ENCODE data around the gene GBF1. TPM values are rescaled to one million over a fixed set of nuclear protein-coding genes. Genes with fewer than 3 reads are reported as not detected.

GBF1 gene
- polyA plus RNA-seq, 1 donor from 2014 or later, result 14.9 TPM

DNA sequence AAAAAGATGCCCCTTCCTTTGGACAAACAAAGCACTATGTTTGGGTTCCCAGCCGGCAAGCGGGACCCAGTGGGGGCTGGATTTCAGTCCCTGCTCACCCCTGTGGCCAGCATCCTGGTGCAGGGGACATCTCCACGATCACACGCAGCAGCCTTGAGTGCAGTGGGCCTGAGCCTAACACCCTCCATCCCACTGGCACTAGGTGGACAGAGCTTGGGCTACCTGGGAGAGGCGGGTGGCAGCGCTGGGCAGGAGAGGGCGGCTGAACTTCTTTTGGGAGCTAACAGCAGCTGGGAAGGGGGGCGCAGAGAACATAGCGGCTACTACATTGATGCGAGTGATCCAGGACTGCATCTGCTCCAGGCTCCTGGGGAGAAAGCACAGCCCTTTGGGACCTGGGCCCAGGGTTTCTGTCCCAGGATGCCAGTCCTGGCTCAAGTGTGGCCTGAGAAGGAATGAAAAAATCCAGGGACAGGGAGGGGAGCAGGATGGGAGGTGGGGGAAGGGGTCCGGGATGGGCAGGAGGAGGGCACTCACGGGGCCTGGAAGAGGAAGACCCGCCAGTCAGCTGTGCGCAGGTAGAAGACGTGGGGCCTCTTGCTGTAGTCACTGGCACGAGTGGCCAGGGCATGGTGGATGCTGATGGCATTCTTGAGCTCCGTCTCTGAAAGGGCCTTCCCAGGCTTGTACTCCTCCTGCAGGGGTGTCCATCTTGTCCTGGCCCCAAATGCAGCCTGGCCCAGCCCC is 159.2 kb downstream of the GBF1 start:
- no peaks in the 10 kb centered on the region for H3K79me2 ChIP-seq (replicated peaks; ENCODE audit: insufficient read depth, low read length)
- H3K4me3 ChIP-seq (ENCODE audit: low read length), result no peak overlapping the region
- TF ChIP-seq POLR2AphosphoS5 (IDR thresholded peaks at IDR 0.05) (no peak), MXI1 (conservative IDR thresholded peaks at IDR 0.05; ENCODE audit: poor library complexity, severe bottlenecking) (no peak), EP300 (conservative IDR thresholded peaks at IDR 0.05; ENCODE audit: poor library complexity, severe bottlenecking) (no peak), TAF1 (IDR thresholded peaks at IDR 0.05; ENCODE audit: low read depth) (no peak), SMC3 (conservative IDR thresholded peaks at IDR 0.05; ENCODE audit: poor library complexity) (no peak), RAD21 (conservative IDR thresholded peaks at IDR 0.05) (no peak), EZH2 (IDR thresholded peaks at IDR 0.05; ENCODE audit: borderline replicate concordance, insufficient read depth, low read length, poor library complexity, severe bottlenecking) (no peak)
- TF ChIP-seq, protein P1, sequence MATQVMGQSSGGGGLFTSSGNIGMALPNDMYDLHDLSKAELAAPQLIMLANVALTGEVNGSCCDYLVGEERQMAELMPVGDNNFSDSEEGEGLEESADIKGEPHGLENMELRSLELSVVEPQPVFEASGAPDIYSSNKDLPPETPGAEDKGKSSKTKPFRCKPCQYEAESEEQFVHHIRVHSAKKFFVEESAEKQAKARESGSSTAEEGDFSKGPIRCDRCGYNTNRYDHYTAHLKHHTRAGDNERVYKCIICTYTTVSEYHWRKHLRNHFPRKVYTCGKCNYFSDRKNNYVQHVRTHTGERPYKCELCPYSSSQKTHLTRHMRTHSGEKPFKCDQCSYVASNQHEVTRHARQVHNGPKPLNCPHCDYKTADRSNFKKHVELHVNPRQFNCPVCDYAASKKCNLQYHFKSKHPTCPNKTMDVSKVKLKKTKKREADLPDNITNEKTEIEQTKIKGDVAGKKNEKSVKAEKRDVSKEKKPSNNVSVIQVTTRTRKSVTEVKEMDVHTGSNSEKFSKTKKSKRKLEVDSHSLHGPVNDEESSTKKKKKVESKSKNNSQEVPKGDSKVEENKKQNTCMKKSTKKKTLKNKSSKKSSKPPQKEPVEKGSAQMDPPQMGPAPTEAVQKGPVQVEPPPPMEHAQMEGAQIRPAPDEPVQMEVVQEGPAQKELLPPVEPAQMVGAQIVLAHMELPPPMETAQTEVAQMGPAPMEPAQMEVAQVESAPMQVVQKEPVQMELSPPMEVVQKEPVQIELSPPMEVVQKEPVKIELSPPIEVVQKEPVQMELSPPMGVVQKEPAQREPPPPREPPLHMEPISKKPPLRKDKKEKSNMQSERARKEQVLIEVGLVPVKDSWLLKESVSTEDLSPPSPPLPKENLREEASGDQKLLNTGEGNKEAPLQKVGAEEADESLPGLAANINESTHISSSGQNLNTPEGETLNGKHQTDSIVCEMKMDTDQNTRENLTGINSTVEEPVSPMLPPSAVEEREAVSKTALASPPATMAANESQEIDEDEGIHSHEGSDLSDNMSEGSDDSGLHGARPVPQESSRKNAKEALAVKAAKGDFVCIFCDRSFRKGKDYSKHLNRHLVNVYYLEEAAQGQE (IDR thresholded peaks at IDR 0.05; ENCODE audit: borderline replicate concordance), result no peak
- TF ChIP-seq, protein P2, sequence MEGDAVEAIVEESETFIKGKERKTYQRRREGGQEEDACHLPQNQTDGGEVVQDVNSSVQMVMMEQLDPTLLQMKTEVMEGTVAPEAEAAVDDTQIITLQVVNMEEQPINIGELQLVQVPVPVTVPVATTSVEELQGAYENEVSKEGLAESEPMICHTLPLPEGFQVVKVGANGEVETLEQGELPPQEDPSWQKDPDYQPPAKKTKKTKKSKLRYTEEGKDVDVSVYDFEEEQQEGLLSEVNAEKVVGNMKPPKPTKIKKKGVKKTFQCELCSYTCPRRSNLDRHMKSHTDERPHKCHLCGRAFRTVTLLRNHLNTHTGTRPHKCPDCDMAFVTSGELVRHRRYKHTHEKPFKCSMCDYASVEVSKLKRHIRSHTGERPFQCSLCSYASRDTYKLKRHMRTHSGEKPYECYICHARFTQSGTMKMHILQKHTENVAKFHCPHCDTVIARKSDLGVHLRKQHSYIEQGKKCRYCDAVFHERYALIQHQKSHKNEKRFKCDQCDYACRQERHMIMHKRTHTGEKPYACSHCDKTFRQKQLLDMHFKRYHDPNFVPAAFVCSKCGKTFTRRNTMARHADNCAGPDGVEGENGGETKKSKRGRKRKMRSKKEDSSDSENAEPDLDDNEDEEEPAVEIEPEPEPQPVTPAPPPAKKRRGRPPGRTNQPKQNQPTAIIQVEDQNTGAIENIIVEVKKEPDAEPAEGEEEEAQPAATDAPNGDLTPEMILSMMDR (IDR thresholded peaks at IDR 0.05; ENCODE audit: poor library complexity, severe bottlenecking), result no peak
- H3K4me2 ChIP-seq (ENCODE audit: low read length), result no peak overlapping the region
- no peaks in the 10 kb centered on the region for H3K36me3 ChIP-seq (ENCODE audit: insufficient read depth, low read length)
- no peaks in the 10 kb centered on the region for H4K20me1 ChIP-seq (ENCODE audit: insufficient read depth)
- H3F3A ChIP-seq (ENCODE audit: insufficient read depth, low read length, poor library complexity, severe bottlenecking), result no peaks in the 10 kb centered on the region
- no peak overlapping the region for H3K9ac ChIP-seq (ENCODE audit: low read length)
- H3K27ac ChIP-seq (ENCODE audit: low read length), result no peak overlapping the region
- H3K9me3 ChIP-seq (ENCODE audit: low read length), result no peaks in the 10 kb centered on the region
- H2AFZ ChIP-seq (ENCODE audit: low read depth, low read length), result no peak overlapping the region
- peaks cover 7% of the 10 kb centered on the region for H3K27me3 ChIP-seq (ENCODE audit: insufficient read depth, low read depth, low read length)
- H3K9me2 ChIP-seq (ENCODE audit: insufficient read depth, low read length), result no peaks in the 10 kb centered on the region

DNA sequence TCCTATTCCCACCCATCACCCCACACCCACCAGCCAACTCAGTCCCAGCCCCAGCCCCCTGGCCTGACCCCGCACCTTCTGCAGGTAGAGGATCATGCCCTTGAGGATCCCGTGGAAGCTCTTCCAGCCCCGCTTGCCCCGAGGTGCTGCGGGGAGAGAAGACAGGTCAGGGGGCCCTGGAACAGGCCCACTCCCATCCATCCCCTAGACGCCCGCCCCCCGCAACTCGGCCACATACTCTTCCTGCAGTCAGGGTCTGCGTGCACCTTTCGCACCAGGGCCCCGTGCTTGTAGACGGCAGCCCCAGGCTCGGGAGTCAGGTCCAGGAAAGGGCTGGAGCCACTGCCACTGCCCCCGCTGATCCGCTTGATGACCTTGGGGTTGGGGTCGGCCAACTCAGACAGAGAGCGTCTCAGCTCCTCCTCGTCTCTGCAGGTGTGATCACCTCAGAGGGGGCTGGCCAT is 159.8 kb downstream of the GBF1 start:
- TF ChIP-seq, protein P1 (IDR thresholded peaks at IDR 0.05; ENCODE audit: borderline replicate concordance), result no peak
- TF ChIP-seq POLR2AphosphoS5 (IDR thresholded peaks at IDR 0.05), result no peak
- no peak for TF ChIP-seq MXI1 (conservative IDR thresholded peaks at IDR 0.05; ENCODE audit: poor library complexity, severe bottlenecking)
- no peak for TF ChIP-seq SMC3 (conservative IDR thresholded peaks at IDR 0.05; ENCODE audit: poor library complexity)
- no peak for TF ChIP-seq RAD21 (conservative IDR thresholded peaks at IDR 0.05)
- TF ChIP-seq, protein P2 (IDR thresholded peaks at IDR 0.05; ENCODE audit: poor library complexity, severe bottlenecking), result no peak
- TF ChIP-seq TAF1 (IDR thresholded peaks at IDR 0.05; ENCODE audit: low read depth), result no peak
- TF ChIP-seq EZH2 (IDR thresholded peaks at IDR 0.05; ENCODE audit: borderline replicate concordance, insufficient read depth, low read length, poor library complexity, severe bottlenecking), result no peak
- TF ChIP-seq EP300 (conservative IDR thresholded peaks at IDR 0.05; ENCODE audit: poor library complexity, severe bottlenecking), result no peak
- Histone ChIP-seq H2AFZ (ENCODE audit: low read depth, low read length) (no peak overlapping the region), H3K9me2 (ENCODE audit: insufficient read depth, low read length) (no peaks in the 10 kb centered on the region), H4K20me1 (ENCODE audit: insufficient read depth) (no peaks in the 10 kb centered on the region), H3K36me3 (ENCODE audit: insufficient read depth, low read length) (no peaks in the 10 kb centered on the region), H3K27ac (ENCODE audit: low read length) (no peak overlapping the region), H3K9me3 (ENCODE audit: low read length) (no peaks in the 10 kb centered on the region), H3K79me2 (replicated peaks; ENCODE audit: insufficient read depth, low read length) (no peaks in the 10 kb centered on the region), H3K27me3 (ENCODE audit: insufficient read depth, low read depth, low read length) (peaks cover 7% of the 10 kb centered on the region), H3K4me2 (ENCODE audit: low read length) (no peak overlapping the region), H3F3A (ENCODE audit: insufficient read depth, low read length, poor library complexity, severe bottlenecking) (no peaks in the 10 kb centered on the region), H3K9ac (ENCODE audit: low read length) (no peak overlapping the region), H3K4me3 (ENCODE audit: low read length) (no peak overlapping the region)

Data from neural cell (in vitro differentiated cells).